Neural progenitor cell (in vitro differentiated cells): ENCODE data around the gene SNX25.

Experiments
- EZH2 ChIP-seq: fragments of 200-600 bp; sonication (generic); IDR thresholded peaks from 2 replicates; pipeline ENCODE4 v1.6.1; 2017; ENCODE audit warnings: antibody characterized with exemption, mild to moderate bottlenecking, moderate library complexity
- EZH2phosphoT487 ChIP-seq: fragments of 200-600 bp; sonication (generic); IDR thresholded peaks from 2 replicates; pipeline ENCODE4 v1.6.1; 2017; ENCODE audit warnings: antibody characterized with exemption
- TF ChIP-seq, protein P1 (sequence below): fragments of 200-600 bp; sonication (generic); IDR thresholded peaks from 2 replicates; pipeline ENCODE4 v1.5.1; 2017; ENCODE audit warnings: antibody characterized with exemption, mild to moderate bottlenecking

DNA sequence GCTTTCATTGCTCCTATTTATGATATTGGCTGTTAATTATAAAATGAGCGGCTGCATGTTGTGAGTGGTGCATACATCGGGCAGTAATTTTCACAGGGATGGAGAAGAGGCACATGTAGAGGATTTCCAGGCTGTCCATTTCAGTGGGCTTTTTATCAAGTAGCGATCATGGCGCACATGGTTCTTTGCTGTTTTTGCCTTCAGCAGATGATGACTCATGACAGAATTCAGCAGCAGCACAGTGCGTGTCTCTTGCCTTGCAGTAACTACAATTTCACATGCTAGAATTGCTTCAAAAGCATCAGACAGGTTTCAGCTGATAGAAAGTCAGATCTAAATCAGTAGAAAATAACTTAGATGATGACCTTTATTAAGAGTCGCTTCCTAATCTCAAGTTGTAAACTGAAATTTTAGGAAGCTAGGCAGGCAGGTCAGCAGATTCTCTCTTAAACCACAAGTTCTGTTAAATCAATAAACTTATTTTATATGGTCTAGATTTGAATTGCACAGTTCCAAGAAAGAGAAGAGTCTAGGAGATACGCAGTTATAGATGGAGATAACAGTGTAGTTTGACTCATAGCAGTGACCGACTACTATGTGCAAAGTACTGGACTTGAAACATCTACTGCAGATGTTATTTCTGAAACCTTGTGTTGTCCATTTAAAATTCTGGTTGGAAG lies 150.5 kb downstream of the SNX25 start:
- TF ChIP-seq, protein P1, sequence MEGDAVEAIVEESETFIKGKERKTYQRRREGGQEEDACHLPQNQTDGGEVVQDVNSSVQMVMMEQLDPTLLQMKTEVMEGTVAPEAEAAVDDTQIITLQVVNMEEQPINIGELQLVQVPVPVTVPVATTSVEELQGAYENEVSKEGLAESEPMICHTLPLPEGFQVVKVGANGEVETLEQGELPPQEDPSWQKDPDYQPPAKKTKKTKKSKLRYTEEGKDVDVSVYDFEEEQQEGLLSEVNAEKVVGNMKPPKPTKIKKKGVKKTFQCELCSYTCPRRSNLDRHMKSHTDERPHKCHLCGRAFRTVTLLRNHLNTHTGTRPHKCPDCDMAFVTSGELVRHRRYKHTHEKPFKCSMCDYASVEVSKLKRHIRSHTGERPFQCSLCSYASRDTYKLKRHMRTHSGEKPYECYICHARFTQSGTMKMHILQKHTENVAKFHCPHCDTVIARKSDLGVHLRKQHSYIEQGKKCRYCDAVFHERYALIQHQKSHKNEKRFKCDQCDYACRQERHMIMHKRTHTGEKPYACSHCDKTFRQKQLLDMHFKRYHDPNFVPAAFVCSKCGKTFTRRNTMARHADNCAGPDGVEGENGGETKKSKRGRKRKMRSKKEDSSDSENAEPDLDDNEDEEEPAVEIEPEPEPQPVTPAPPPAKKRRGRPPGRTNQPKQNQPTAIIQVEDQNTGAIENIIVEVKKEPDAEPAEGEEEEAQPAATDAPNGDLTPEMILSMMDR, result no peak
- TF ChIP-seq EZH2 (no peak), EZH2phosphoT487 (no peak)
